ENCODE data around the gene CACNA1B. TPM values are rescaled to one million over a fixed set of nuclear protein-coding genes. Genes with fewer than 3 reads are reported as not detected.
A peak's percentile ranks its signal among the peaks of the same experiment; 100 is the strongest.

The CACNA1B gene
- total and polyA plus RNA-seq, 7 experiments from 2014 or later = 0.07 TPM; not detected in 6

DNA sequence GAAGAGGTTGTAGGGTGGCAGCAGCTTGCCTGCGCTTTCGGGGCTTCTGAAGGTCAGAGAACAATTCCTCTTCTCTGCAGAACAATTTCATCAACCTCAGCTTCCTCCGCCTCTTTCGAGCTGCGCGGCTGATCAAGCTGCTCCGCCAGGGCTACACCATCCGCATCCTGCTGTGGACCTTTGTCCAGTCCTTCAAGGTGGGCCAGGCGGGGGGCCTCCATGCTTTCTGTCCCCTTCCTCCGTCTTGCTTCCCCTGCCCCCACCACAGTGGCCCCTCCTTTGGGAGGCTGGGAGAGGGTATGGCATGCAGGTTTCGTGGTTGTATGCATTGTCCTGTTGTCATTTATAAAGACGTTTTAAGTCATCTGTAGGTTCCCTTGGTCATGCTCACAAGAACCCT lies 195.8 kb downstream of the CACNA1B start:
- ChIA-PET CTCF (no interaction called here), POLR2A (no interaction called here)
- H3K4me1 ChIP-seq (ENCODE audit: control insufficient read depth in 2 of 2, insufficient read depth in 2 of 2, low read length in 2 of 2) = no peaks in the 10 kb centered on the region
- DNase-seq (no peak), ATAC-seq (no peak)
- no peaks in the 10 kb centered on the region for H3K27me3 ChIP-seq (ENCODE audit: control insufficient read depth in 2 of 2, insufficient read depth in 2 of 2, low read length in 2 of 2)
- H3K36me3 ChIP-seq (ENCODE audit: control insufficient read depth in 2 of 3, insufficient read depth in 3 of 3, low read length in 3 of 3) = no peaks in the 10 kb centered on the region
- Mint-ChIP-seq H3K27ac (no peak overlapping the region), H3K27me3 (peaks cover 0 to 31% (median 8%) of the 10 kb centered on the region in 5 donors), H3K9me3 (peaks cover 0 to 3% (median 0%) of the 10 kb centered on the region in 11 donors), H3K36me3 (no peaks in the 10 kb centered on the region), H3K4me3 (no peak overlapping the region), H3K4me1 (no peaks in the 10 kb centered on the region)
- intact Hi-C loops (cut with micrococcal nuclease) = no loop called here
- H3K4me3 ChIP-seq (ENCODE audit: low read length) = no peak overlapping the region
- no peak overlapping the region for H3K27ac ChIP-seq (ENCODE audit: low read depth, low read length)
- no peaks in the 10 kb centered on the region for H3K9me3 ChIP-seq (ENCODE audit: control insufficient read depth in 2 of 3, low read length in 3 of 3)

DNA sequence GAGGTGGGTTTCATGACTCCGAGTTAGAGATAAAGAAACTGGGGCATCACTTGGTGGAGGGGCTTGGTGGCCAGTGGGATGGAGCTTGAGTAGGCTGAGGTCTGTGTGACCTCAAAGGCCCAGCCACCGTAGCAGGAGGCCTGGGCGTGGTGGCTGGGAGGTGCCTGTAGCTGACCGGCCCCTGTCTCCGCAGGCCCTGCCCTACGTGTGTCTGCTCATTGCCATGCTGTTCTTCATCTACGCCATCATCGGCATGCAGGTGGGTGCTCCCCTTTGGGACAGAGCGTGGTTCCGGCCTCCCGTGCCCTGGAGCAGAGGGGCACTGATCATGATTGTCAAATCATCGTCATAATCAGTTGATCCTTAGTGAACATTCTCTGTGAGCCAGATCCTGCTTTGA lies 196.2 kb downstream of the CACNA1B start:
- Mint-ChIP-seq H3K9me3 (peaks cover 0 to 3% (median 0%) of the 10 kb centered on the region in 11 donors), H3K4me3 (no peak overlapping the region), H3K27ac (no peak overlapping the region), H3K27me3 (peaks cover 0 to 35% (median 12%) of the 10 kb centered on the region in 5 donors), H3K36me3 (no peaks in the 10 kb centered on the region), H3K4me1 (no peaks in the 10 kb centered on the region)
- intact Hi-C loops (cut with micrococcal nuclease) = no loop called here
- Histone ChIP-seq H3K4me3 (ENCODE audit: low read length) (no peak overlapping the region), H3K27ac (ENCODE audit: low read depth, low read length) (no peak overlapping the region), H3K27me3 (ENCODE audit: control insufficient read depth in 2 of 2, insufficient read depth in 2 of 2, low read length in 2 of 2) (no peaks in the 10 kb centered on the region), H3K4me1 (ENCODE audit: control insufficient read depth in 2 of 2, insufficient read depth in 2 of 2, low read length in 2 of 2) (no peaks in the 10 kb centered on the region), H3K9me3 (ENCODE audit: control insufficient read depth in 2 of 3, low read length in 3 of 3) (no peaks in the 10 kb centered on the region), H3K36me3 (ENCODE audit: control insufficient read depth in 2 of 3, insufficient read depth in 3 of 3, low read length in 3 of 3) (no peaks in the 10 kb centered on the region)
- POLR2A ChIA-PET = no interaction called here
- no peak for ATAC-seq
- CTCF ChIA-PET = no interaction called here
- no peak for DNase-seq

GRCh38 chr9:138074516-138074915 lies 196.9 kb downstream of the CACNA1B start:
- intact Hi-C loops (cut with micrococcal nuclease) = no loop called here
- peaks cover 0 to 3% (median 0%) of the 10 kb centered on the region in 11 donors for H3K9me3 Mint-ChIP-seq
- H3K36me3 Mint-ChIP-seq = no peaks in the 10 kb centered on the region
- no peak overlapping the region for H3K27ac Mint-ChIP-seq
- POLR2A ChIA-PET = no interaction called here
- H3K4me3 Mint-ChIP-seq = peak overlapping the region in 1 of 10 donors; percentile 13
- Histone ChIP-seq H3K4me1 (ENCODE audit: control insufficient read depth in 2 of 2, insufficient read depth in 2 of 2, low read length in 2 of 2) (no peaks in the 10 kb centered on the region), H3K4me3 (ENCODE audit: low read length) (no peak overlapping the region), H3K27ac (ENCODE audit: low read depth, low read length) (no peak overlapping the region), H3K9me3 (ENCODE audit: control insufficient read depth in 2 of 3, low read length in 3 of 3) (no peaks in the 10 kb centered on the region), H3K36me3 (ENCODE audit: control insufficient read depth in 2 of 3, insufficient read depth in 3 of 3, low read length in 3 of 3) (no peaks in the 10 kb centered on the region), H3K27me3 (ENCODE audit: control insufficient read depth in 2 of 2, insufficient read depth in 2 of 2, low read length in 2 of 2) (no peaks in the 10 kb centered on the region)
- peaks cover 0 to 38% (median 17%) of the 10 kb centered on the region in 5 donors for H3K27me3 Mint-ChIP-seq
- no peaks in the 10 kb centered on the region for H3K4me1 Mint-ChIP-seq
- DNase-seq = no peak
- CTCF ChIA-PET = no interaction called here
- no peak for ATAC-seq

- no peak overlapping the region for H3K4me3 ChIP-seq (ENCODE audit: low read length)
- DNase-seq = no peak
- peaks cover 0 to 39% (median 24%) of the 10 kb centered on the region in 5 donors for H3K27me3 Mint-ChIP-seq
- H3K27me3 ChIP-seq (ENCODE audit: control insufficient read depth in 2 of 2, insufficient read depth in 2 of 2, low read length in 2 of 2) = no peaks in the 10 kb centered on the region
- no peak overlapping the region for H3K27ac ChIP-seq (ENCODE audit: low read depth, low read length)
- H3K9me3 Mint-ChIP-seq = peaks cover 0 to 4% (median 0%) of the 10 kb centered on the region in 11 donors
- ChIA-PET CTCF (no interaction called here), POLR2A (no interaction called here)
- intact Hi-C loops (cut with micrococcal nuclease) = no loop called here
- no peak overlapping the region for H3K27ac Mint-ChIP-seq
- H3K36me3 ChIP-seq (ENCODE audit: control insufficient read depth in 2 of 3, insufficient read depth in 3 of 3, low read length in 3 of 3) = no peaks in the 10 kb centered on the region
- no peak overlapping the region for H3K4me3 Mint-ChIP-seq
- H3K36me3 Mint-ChIP-seq = no peaks in the 10 kb centered on the region
- ATAC-seq = no peak
- H3K4me1 ChIP-seq (ENCODE audit: control insufficient read depth in 2 of 2, insufficient read depth in 2 of 2, low read length in 2 of 2) = no peaks in the 10 kb centered on the region
- H3K4me1 Mint-ChIP-seq = no peaks in the 10 kb centered on the region
- H3K9me3 ChIP-seq (ENCODE audit: control insufficient read depth in 2 of 3, low read length in 3 of 3) = no peaks in the 10 kb centered on the region
Measured at GRCh38 chr9:138075496-138075895, 197.9 kb downstream of the CACNA1B start.

- no peak for DNase-seq
- intact Hi-C loops (cut with micrococcal nuclease) = no loop called here
- ChIA-PET CTCF (no interaction called here), POLR2A (no interaction called here)
- no peak overlapping the region for H3K27ac ChIP-seq (ENCODE audit: low read depth, low read length)
- no peak overlapping the region for H3K4me3 ChIP-seq (ENCODE audit: low read length)
- Mint-ChIP-seq H3K36me3 (no peaks in the 10 kb centered on the region), H3K9me3 (peaks cover 0 to 4% (median 0%) of the 10 kb centered on the region in 11 donors), H3K27me3 (peaks cover 0 to 37% (median 26%) of the 10 kb centered on the region in 5 donors), H3K4me1 (no peaks in the 10 kb centered on the region), H3K4me3 (no peak overlapping the region), H3K27ac (no peak overlapping the region)
- H3K27me3 ChIP-seq (ENCODE audit: control insufficient read depth in 2 of 2, insufficient read depth in 2 of 2, low read length in 2 of 2) = no peaks in the 10 kb centered on the region
- ATAC-seq = no peak
- H3K9me3 ChIP-seq (ENCODE audit: control insufficient read depth in 2 of 3, low read length in 3 of 3) = no peaks in the 10 kb centered on the region
- H3K36me3 ChIP-seq (ENCODE audit: control insufficient read depth in 2 of 3, insufficient read depth in 3 of 3, low read length in 3 of 3) = no peaks in the 10 kb centered on the region
- H3K4me1 ChIP-seq (ENCODE audit: control insufficient read depth in 2 of 2, insufficient read depth in 2 of 2, low read length in 2 of 2) = no peaks in the 10 kb centered on the region
Measured at GRCh38 chr9:138075961-138076649, 198.5 kb downstream of the CACNA1B start.

DNA sequence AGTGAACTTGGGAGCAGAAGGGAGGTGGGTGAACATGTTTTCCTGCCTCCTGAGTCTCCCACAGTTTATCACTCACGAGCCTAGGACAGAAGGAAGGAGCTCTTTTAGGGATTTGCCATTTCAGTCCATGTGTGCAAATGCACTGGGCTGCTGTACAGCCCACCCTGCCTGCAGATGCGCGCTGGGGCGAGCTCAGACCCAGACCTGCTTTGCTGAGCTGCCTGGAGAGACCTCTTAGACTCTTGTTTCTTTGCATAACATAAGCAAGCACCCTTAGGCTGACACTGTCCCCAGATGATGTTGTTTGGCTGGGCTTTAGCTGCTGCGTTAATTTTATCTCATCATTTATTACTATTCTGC lies 199.0 kb downstream of the CACNA1B start:
- no peak overlapping the region for H3K4me3 Mint-ChIP-seq
- Histone ChIP-seq H3K27ac (ENCODE audit: low read depth, low read length) (no peak overlapping the region), H3K4me1 (ENCODE audit: control insufficient read depth in 2 of 2, insufficient read depth in 2 of 2, low read length in 2 of 2) (no peaks in the 10 kb centered on the region), H3K9me3 (ENCODE audit: control insufficient read depth in 2 of 3, low read length in 3 of 3) (no peaks in the 10 kb centered on the region), H3K4me3 (ENCODE audit: low read length) (no peak overlapping the region), H3K36me3 (ENCODE audit: control insufficient read depth in 2 of 3, insufficient read depth in 3 of 3, low read length in 3 of 3) (no peaks in the 10 kb centered on the region), H3K27me3 (ENCODE audit: control insufficient read depth in 2 of 2, insufficient read depth in 2 of 2, low read length in 2 of 2) (no peaks in the 10 kb centered on the region)
- H3K36me3 Mint-ChIP-seq = no peaks in the 10 kb centered on the region
- peaks cover 0 to 37% (median 32%) of the 10 kb centered on the region in 5 donors for H3K27me3 Mint-ChIP-seq
- DNase-seq = no peak
- CTCF ChIA-PET = no interaction called here
- H3K4me1 Mint-ChIP-seq = no peaks in the 10 kb centered on the region
- intact Hi-C loops (cut with micrococcal nuclease) = no loop called here
- POLR2A ChIA-PET = no interaction called here
- no peak overlapping the region for H3K27ac Mint-ChIP-seq
- H3K9me3 Mint-ChIP-seq = peaks cover 0 to 4% (median 0%) of the 10 kb centered on the region in 11 donors
- no peak for ATAC-seq

GRCh38 chr9:138077126-138077525 lies 199.5 kb downstream of the CACNA1B start:
- DNase-seq = peak in 1 of 9 donors; percentile 3
- CTCF ChIA-PET = no interaction called here
- no peaks in the 10 kb centered on the region for H3K4me1 Mint-ChIP-seq

More at GRCh38 chr9:138077126-138077525, 199.5 kb downstream of the CACNA1B start:
- Mint-ChIP-seq H3K27me3 (peaks cover 0 to 37% (median 32%) of the 10 kb centered on the region in 5 donors), H3K27ac (no peak overlapping the region), H3K9me3 (peaks cover 0 to 4% (median 0%) of the 10 kb centered on the region in 11 donors), H3K36me3 (no peaks in the 10 kb centered on the region), H3K4me3 (no peak overlapping the region)
- intact Hi-C loops (cut with micrococcal nuclease) = no loop called here
- no peaks in the 10 kb centered on the region for H3K9me3 ChIP-seq (ENCODE audit: control insufficient read depth in 2 of 3, low read length in 3 of 3)
- no peaks in the 10 kb centered on the region for H3K36me3 ChIP-seq (ENCODE audit: control insufficient read depth in 2 of 3, insufficient read depth in 3 of 3, low read length in 3 of 3)
- no peak overlapping the region for H3K4me3 ChIP-seq (ENCODE audit: low read length)
- H3K4me1 ChIP-seq (ENCODE audit: control insufficient read depth in 2 of 2, insufficient read depth in 2 of 2, low read length in 2 of 2) = no peaks in the 10 kb centered on the region
- H3K27ac ChIP-seq (ENCODE audit: low read depth, low read length) = no peak overlapping the region
- ATAC-seq = no peak
- no peaks in the 10 kb centered on the region for H3K27me3 ChIP-seq (ENCODE audit: control insufficient read depth in 2 of 2, insufficient read depth in 2 of 2, low read length in 2 of 2)
- POLR2A ChIA-PET = no interaction called here

All from naive thymus-derived CD4-positive, alpha-beta T cell (primary cell).